COLO829 (cell line): ENCODE data around the gene ZNF367.

Experiments
- DNase-seq: peaks from one replicate; pipeline ENCODE4 v3.0.0; 2012; ENCODE audit warnings: low spot score

The ZNF367 gene

GRCh38 chr9:96436456-96437126 lies 18.4 kb upstream of the ZNF367 start:
- no peak for DNase-seq

- DNase-seq = no peak
Observed at GRCh38 chr9:96436063-96436455, 17.9 kb upstream of the ZNF367 start.

- no peak for DNase-seq
Observed at GRCh38 chr9:96435345-96435744, 17.2 kb upstream of the ZNF367 start.

- no peak for DNase-seq
Observed at GRCh38 chr9:96430377-96430776, 12.2 kb upstream of the ZNF367 start.

GRCh38 chr9:96429732-96430131 lies 11.6 kb upstream of the ZNF367 start:
- no peak for DNase-seq

GRCh38 chr9:96425500-96426169 lies 7.5 kb upstream of the ZNF367 start:
- no peak for DNase-seq

- DNase-seq = no peak
Observed at GRCh38 chr9:96423985-96424336, 5.8 kb upstream of the ZNF367 start.

GRCh38 chr9:96423322-96423984 lies 5.3 kb upstream of the ZNF367 start:
- no peak for DNase-seq

- peak; percentile 91 for DNase-seq
Observed at GRCh38 chr9:96420468-96421219, 2.5 kb upstream of the ZNF367 start.

- no peak for DNase-seq
Observed at GRCh38 chr9:96419691-96419969, 1.5 kb upstream of the ZNF367 start.

GRCh38 chr9:96418920-96419690 lies 935 bp upstream of the ZNF367 start:
- DNase-seq = peak; percentile 64

- DNase-seq = no peak
Observed at GRCh38 chr9:96417661-96418082, 498 bp downstream of the ZNF367 start.

- peak; percentile 81 for DNase-seq
Observed at GRCh38 chr9:96417051-96417586, 1.1 kb downstream of the ZNF367 start.

GRCh38 chr9:96413302-96414221 lies 4.6 kb downstream of the ZNF367 start:
- no peak for DNase-seq

GRCh38 chr9:96412174-96412913 lies 5.8 kb downstream of the ZNF367 start:
- no peak for DNase-seq

- DNase-seq = no peak
Observed at GRCh38 chr9:96411129-96411838, 6.9 kb downstream of the ZNF367 start.

- no peak for DNase-seq
Observed at GRCh38 chr9:96408409-96409280, 9.5 kb downstream of the ZNF367 start.

- no peak for DNase-seq
Observed at GRCh38 chr9:96400132-96400910, 17.8 kb downstream of the ZNF367 start.
